Epidermal melanocyte (primary cell): ENCODE measurements around the gene TMSB4X.
"Not testable (repeated sequence)": the region's sequence is repeated elsewhere in the genome, so short reads cannot be mapped to it uniquely, and the experiment has no call there.

Experiments used
- DNase-seq: peaks from one replicate; pipeline ENCODE4 v3.0.0; 2011; ENCODE audit warnings: low spot score; ENCODE audit not compliant: insufficient read length

The TMSB4X gene

GRCh38 chrX:12975991-12976558, 1.2 kb downstream of the TMSB4X start:
- no peak for DNase-seq

- DNase-seq = not testable (repeated sequence)
These were observed 2.2 kb downstream of the TMSB4X start for GRCh38 chrX:12976819-12977732.

DNA sequence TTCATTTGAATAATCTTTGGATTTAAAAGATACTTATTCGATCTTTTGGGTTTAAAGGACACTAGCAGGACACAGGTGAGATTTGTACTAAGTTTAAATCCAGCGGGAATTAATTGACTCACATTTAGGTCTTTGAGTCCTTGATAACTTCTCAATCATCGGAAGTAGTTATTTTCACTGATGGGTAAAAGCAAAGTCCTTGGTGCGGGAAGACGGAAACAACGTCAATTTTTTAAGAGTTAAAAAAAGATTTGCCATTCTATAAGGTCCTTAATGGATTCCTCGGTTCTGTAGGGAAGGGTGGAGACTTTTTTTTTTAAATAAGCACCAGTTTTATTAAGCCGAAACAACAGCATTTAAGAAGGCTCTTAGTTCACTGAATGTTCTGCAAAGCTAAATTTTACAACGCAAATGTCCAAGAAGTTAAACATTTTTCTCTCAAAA, 2.9 kb downstream of the TMSB4X start:
- no peak for DNase-seq

GRCh38 chrX:12978205-12979025, 3.5 kb downstream of the TMSB4X start:
- DNase-seq = no peak

GRCh38 chrX:12979026-12979607, 4.2 kb downstream of the TMSB4X start:
- DNase-seq = no peak

- no peak for DNase-seq
These were observed 4.7 kb downstream of the TMSB4X start for GRCh38 chrX:12979616-12980015.

DNA sequence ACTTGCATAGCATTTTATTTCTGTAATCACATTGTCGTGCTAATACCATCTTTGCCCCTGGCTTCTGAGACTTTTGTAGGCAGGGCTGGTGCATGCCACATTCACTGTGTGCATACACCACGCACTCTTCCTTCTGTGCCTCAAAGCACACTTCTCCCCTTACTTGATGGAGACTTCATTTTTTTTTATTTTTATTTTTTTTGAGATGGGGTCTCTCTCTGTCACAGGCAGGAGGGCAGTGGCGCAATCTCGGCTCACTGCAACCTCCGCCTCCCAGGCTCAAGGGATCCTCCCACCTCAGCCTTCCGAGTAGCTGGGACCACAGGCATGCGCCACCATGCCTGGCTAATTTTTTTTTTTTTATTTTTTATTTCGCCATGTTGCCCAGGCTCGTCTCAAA, 5.1 kb downstream of the TMSB4X start:
- DNase-seq = not testable (repeated sequence)

GRCh38 chrX:12981880-12982279, 7.0 kb downstream of the TMSB4X start:
- DNase-seq = no peak

- no peak for DNase-seq
These were observed 9.9 kb downstream of the TMSB4X start for GRCh38 chrX:12984603-12985319.

DNA sequence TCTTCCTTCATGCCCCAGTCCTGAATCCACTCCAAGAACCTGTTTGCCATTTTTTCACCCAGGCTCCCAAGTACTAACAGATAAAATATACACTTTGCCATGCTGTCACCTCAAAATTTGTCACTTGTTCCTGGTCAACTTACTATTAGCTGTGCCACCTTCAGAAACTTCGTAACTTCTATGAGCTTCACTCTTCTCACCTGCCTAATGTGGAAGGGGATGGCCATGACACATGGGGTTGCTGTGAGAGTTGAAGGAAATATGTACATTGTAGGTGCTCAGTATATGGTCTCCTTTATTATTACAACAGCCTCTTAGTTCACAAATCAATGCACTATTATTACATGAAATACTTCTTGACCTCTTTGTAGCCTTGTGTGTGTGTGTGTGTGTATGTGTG, 10.4 kb downstream of the TMSB4X start:
- DNase-seq = no peak

DNA sequence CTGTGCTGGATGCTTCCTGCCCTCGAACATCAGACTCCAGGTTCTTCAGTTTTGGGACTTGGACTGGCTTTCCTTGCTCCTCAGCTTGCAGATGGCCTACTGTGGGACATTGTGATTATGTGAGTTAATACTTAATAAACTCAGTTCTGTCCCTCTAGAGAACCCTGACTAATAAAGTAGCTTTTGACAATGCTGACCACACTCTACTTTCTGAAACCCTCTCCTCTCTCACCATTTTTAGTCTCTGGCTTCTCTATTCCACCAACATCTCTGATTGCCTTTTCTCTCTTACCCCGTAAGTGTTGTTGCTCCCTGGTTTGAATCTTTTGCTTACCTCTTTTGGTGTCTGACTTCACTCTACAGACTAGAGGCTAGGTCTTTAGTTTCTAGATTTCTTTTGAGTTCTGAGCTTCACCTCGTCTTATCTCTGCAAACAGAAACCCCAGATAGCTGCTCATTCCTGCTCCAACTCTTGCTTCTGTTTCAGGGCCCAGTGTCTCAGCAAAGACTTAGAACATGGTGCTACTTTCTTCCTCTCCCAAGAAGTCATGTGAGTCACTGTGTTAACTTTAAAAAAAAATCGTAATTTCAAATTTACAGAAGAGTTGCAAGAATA, 11.4 kb downstream of the TMSB4X start:
- DNase-seq = no peak

DNA sequence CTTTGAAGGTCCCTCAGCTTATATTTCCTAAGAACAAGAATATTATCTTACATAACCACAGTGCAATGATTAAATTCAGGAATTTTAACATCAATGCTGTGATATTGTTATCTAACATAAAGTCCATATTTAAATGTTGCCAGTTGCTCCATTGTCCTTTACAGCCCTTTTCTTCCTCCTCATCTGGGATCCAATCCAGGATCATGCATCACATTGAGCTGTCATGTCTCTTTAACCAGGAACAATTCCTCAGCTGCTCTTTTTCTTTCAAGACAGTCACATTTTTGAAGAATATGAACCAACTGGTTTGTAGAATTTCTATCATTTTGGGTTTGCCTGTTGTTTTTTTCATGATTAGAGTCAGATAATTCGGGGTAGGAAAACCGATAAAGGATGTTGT, 12.0 kb downstream of the TMSB4X start:
- DNase-seq = no peak

DNA sequence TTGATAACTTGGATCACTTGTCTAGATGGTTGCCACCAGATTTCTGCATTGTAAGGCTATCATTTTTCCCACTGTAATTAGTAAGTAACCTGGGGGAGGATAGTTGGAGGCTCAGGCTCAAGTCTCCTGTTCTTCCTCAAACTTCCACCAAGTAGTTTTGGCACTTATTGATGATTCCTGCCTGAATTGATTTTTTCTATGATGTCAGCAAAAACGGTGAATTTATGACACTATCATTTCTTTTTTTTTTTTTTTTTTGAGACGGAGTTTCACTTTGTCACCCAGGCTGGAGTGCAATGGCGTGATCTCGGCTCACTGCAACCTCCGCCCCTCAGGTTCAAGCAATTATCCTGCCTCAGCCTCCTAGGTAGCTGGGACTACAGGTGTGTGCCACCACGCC, 12.4 kb downstream of the TMSB4X start:
- DNase-seq = no peak

DNA sequence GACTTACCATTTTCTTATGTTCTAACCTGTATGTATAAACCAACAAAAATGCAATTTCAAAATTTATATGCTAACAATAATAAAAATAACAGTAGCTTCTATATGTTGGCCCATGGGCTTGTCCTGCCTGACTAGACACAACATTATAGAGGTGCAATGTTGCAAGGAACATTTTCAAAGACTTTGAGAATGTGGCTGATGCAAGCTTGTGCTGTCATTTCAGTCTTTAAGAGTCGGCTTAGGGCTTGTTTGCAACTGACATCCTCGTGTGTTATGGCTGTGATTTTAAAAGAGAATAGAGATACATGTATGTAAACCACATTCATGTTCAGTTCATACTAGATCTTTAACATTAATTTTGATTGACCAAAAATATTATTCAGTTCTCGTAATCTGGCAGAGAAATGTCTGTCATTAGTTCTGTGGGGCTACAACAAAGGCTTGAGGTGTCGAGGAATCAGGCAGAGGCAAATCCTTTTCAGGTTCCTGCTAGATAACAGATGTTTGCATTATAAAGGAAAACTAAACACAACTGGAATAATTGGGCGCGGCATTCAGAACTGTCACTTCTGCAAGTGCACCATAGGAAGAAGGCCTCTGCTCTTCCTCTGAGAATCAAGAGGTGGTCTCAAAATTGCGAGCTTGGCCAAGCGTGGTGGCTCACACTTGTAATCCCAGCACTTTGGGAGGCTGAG, 13.1 kb downstream of the TMSB4X start:
- no peak for DNase-seq

GRCh38 chrX:12988797-12989196, 13.9 kb downstream of the TMSB4X start:
- no peak for DNase-seq

- DNase-seq = no peak
These were observed 14.6 kb downstream of the TMSB4X start for GRCh38 chrX:12989461-12989860.

DNA sequence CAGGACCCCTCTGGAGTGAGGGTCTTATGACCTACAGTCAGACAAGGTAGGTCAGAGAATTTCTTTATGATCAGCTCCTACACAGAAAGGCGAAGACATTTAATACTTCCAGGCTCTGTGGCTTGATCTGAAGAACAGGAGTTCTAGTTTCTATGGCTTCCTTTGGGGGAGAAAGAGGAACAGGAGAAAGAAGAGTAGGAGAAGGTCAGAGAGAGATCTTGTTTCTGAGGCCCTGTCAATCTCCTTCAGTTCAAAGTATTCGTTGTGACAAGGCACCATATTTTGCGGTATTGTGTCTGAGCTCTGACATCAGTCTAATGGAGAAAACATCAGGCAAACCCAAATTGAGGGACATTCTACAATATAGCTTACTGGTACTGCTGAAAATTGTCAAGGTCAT, 16.7 kb downstream of the TMSB4X start:
- DNase-seq = no peak

GRCh38 chrX:12992544-12993118, 17.7 kb downstream of the TMSB4X start:
- DNase-seq = no peak

DNA sequence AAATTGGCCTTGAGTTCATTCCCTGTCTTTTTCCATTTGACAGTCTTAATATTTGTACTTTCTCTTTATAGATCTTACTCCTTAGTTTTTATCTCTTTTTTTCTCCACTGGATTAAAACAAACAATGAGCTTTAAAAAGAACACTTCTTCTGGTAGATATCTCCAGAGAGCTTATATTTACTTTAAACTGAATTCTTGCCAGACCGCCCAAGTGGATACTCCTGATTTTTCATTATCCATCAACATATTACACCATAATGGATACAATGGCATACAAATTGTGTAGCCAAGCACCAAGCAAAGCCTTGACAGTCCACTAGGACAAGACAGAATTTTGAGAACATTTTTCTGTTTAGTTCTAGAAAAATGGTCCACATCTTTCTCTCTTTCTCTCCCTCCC, 18.9 kb downstream of the TMSB4X start:
- no peak for DNase-seq

- DNase-seq = no peak
These were observed 19.4 kb downstream of the TMSB4X start for GRCh38 chrX:12994321-12994720.
